ENCODE data around the gene AGMO. TPM values are rescaled to one million over a fixed set of nuclear protein-coding genes. Genes with fewer than 3 reads are reported as not detected.

AGMO gene
- total RNA-seq, 2 donors from 2014 or later: 1.9 TPM; not detected in 1

DNA sequence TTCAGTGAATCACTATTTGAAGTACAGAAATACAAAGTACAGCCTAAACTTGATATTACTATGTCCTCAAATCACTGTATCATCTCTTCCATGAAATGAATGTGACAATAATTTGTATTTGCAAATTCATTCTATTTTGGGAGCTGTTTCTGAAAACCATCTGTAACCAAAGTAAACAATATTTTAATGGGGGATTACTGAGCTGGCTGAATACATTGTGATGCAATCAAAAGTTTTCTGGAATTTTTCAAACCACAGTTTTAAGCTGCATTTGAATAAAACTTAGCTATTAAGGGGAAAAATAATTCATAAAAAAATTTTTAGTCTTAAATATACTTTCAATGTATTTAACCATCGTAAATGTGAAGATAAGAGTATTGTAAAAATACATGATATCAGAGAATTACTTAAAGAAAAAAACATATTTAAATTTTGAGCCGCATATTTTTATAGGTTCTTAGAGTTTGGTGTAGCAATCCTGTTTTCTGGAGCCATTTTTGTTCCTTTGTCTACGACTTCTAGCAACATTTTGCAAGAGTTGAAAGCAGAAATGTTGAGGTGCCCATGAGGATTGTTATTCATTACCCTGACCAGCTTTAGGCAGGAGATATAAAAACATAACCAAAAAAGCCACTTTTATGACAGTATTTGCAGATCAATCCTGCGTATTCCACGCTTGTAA lies 45.9 kb upstream of the AGMO start:
- no peak for TF ChIP-seq CTCF (conservative IDR thresholded peaks at IDR 0.05)
- Mint-ChIP-seq H3K36me3 (ENCODE audit: low read depth) (no peaks in the 10 kb centered on the region), H3K9me3 (no peaks in the 10 kb centered on the region), H3K27me3 (ENCODE audit: insufficient read depth) (no peaks in the 10 kb centered on the region), H3K4me3 (peak overlapping the region; percentile 44), H3K27ac (no peak overlapping the region), H3K4me1 (peaks cover 3% of the 10 kb centered on the region)
- no peaks in the 10 kb centered on the region for H3K36me3 ChIP-seq (ENCODE audit: control insufficient read depth, insufficient read depth, low read length)
- no peaks in the 10 kb centered on the region for H3K9me3 ChIP-seq (ENCODE audit: control insufficient read depth, low read length)
- no peak for DNase-seq
- no peaks in the 10 kb centered on the region for H3K27me3 ChIP-seq (ENCODE audit: control insufficient read depth, insufficient read depth, low read length, poor library complexity, severe bottlenecking)
- no peak overlapping the region for H3K4me3 ChIP-seq (ENCODE audit: low read length)
- no peaks in the 10 kb centered on the region for H3K4me1 ChIP-seq (ENCODE audit: control insufficient read depth, insufficient read depth, low read length)
- H3K27ac ChIP-seq (ENCODE audit: low read depth, low read length): no peak overlapping the region
- H3K9ac ChIP-seq (ENCODE audit: extremely low read depth, low read length, poor library complexity, severe bottlenecking): no peak overlapping the region
- WGBS, 2 experiments (ENCODE audit: insufficient coverage in 1 of 2, insufficient read length in 1 of 2): 90 to 100% methylated on average over 2 to 4 of the region's 5 CpGs

DNA sequence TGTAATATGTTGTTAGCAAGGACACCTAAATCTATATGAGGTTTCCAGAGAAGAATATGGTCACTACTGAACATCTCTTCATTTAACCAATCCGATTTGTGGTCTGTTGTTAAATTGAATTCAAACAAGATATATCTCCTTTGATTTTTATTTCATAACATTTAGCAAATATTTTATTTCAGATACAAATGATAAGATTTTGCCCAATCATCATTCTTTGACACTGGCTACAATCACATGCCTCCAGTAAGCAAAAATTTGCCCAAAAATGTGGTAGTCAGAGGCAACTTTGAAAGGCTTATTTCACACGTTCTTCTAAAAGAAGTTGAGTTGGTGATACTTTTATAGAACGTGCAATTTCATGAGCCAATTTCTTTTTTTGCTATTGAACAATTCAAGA lies 44.7 kb upstream of the AGMO start:
- H3K9me3 Mint-ChIP-seq: no peaks in the 10 kb centered on the region
- no peak overlapping the region for H3K4me3 Mint-ChIP-seq
- no peaks in the 10 kb centered on the region for H3K36me3 ChIP-seq (ENCODE audit: control insufficient read depth, insufficient read depth, low read length)
- TF ChIP-seq CTCF (conservative IDR thresholded peaks at IDR 0.05): no peak
- H3K27me3 ChIP-seq (ENCODE audit: control insufficient read depth, insufficient read depth, low read length, poor library complexity, severe bottlenecking): no peaks in the 10 kb centered on the region
- no peak for DNase-seq
- no peak overlapping the region for H3K4me3 ChIP-seq (ENCODE audit: low read length)
- 93 to 100% methylated on average over 2 of the region's 3 CpGs for WGBS, 2 experiments (ENCODE audit: insufficient coverage in 1 of 2, insufficient read length in 1 of 2)
- peaks cover 3% of the 10 kb centered on the region for H3K4me1 Mint-ChIP-seq
- no peak overlapping the region for H3K27ac ChIP-seq (ENCODE audit: low read depth, low read length)
- no peaks in the 10 kb centered on the region for H3K27me3 Mint-ChIP-seq (ENCODE audit: insufficient read depth)
- H3K9me3 ChIP-seq (ENCODE audit: control insufficient read depth, low read length): no peaks in the 10 kb centered on the region
- H3K4me1 ChIP-seq (ENCODE audit: control insufficient read depth, insufficient read depth, low read length): no peaks in the 10 kb centered on the region
- no peaks in the 10 kb centered on the region for H3K36me3 Mint-ChIP-seq (ENCODE audit: low read depth)
- no peak overlapping the region for H3K27ac Mint-ChIP-seq
- no peak overlapping the region for H3K9ac ChIP-seq (ENCODE audit: extremely low read depth, low read length, poor library complexity, severe bottlenecking)

GRCh38 chr7:15604166-15604565 lies 42.4 kb upstream of the AGMO start:
- WGBS, 2 experiments (ENCODE audit: insufficient coverage in 1 of 2, insufficient read length in 1 of 2): 100% methylated on average over 1 of the region's 1 CpG; no CpG with 5 or more reads in 1 of the 2 experiments
- Histone ChIP-seq H3K4me3 (ENCODE audit: low read length) (no peak overlapping the region), H3K27me3 (ENCODE audit: control insufficient read depth, insufficient read depth, low read length, poor library complexity, severe bottlenecking) (no peaks in the 10 kb centered on the region), H3K27ac (ENCODE audit: low read depth, low read length) (no peak overlapping the region), H3K4me1 (ENCODE audit: control insufficient read depth, insufficient read depth, low read length) (no peaks in the 10 kb centered on the region), H3K9ac (ENCODE audit: extremely low read depth, low read length, poor library complexity, severe bottlenecking) (no peak overlapping the region), H3K36me3 (ENCODE audit: control insufficient read depth, insufficient read depth, low read length) (no peaks in the 10 kb centered on the region), H3K9me3 (ENCODE audit: control insufficient read depth, low read length) (no peaks in the 10 kb centered on the region)
- H3K9me3 Mint-ChIP-seq: no peaks in the 10 kb centered on the region
- TF ChIP-seq CTCF (conservative IDR thresholded peaks at IDR 0.05): no peak
- no peak overlapping the region for H3K27ac Mint-ChIP-seq
- no peak overlapping the region for H3K4me3 Mint-ChIP-seq
- DNase-seq: no peak
- H3K4me1 Mint-ChIP-seq: peaks cover 3% of the 10 kb centered on the region
- no peaks in the 10 kb centered on the region for H3K27me3 Mint-ChIP-seq (ENCODE audit: insufficient read depth)
- H3K36me3 Mint-ChIP-seq (ENCODE audit: low read depth): no peaks in the 10 kb centered on the region

Measured in endodermal cell (in vitro differentiated cells).